HepG2 (cell line): Measurements from ENCODE around the gene PLEKHG5. TPM values are rescaled to one million over a fixed set of nuclear protein-coding genes. Genes with fewer than 3 reads are reported as not detected.

Source experiments
- ATAC-seq: fragments of 200-7000 bp; cut with Tn5 transposase; 3 replicates; pipeline ENCODE4 v1.9.1; 2020; ENCODE audit warnings: mild to moderate bottlenecking, moderate library complexity
- BruUV-seq: library from RNA; stranded (reverse); fragments of 400-500 nt; replicated peaks from 2 replicates; lab custom pipeline; 2021; lab: Mats Ljungman, UMichigan
- CTCF ChIA-PET: fragments of 300-600 bp; formaldehyde crosslinking; extraction: SDS; loops from one replicate; lab custom pipeline; 2021; ENCODE audit warnings: low total read pairs, inconsistent platforms, low intra/inter-chr PET ratio; lab: Yijun Ruan, JAX
- POLR2A ChIA-PET: fragments of 350-600 bp; sonication (Branson Sonifier 250); formaldehyde crosslinking; loops from one replicate; lab custom pipeline; 2020; ENCODE audit warnings: antibody characterized with exemption, inconsistent platforms; lab: Yijun Ruan, JAX
- DNase-seq: peaks from one replicate; pipeline ENCODE4 v3.0.0-alpha.2; 2015; ENCODE audit warnings: low spot score
- FAIRE-seq: peaks from 3 replicates; lab custom pipeline; 2011; peaks lifted over from hg19 to GRCh38; lab: Jason Lieb, UNC
- H2AFZ ChIP-seq: one replicate; pipeline ENCODE4 v1.6.1; 2011; ENCODE audit warnings: low read length, inconsistent platforms
- H3K27ac ChIP-seq: fragments of 300-600 bp; 3 replicates; pipeline ENCODE4 v1.8.0; 2011; ENCODE audit warnings: mixed run types, mild to moderate bottlenecking, mixed read lengths, low read length, inconsistent platforms; ENCODE audit not compliant: insufficient read depth; ENCODE audit errors: extremely low read length
- H3K27me3 ChIP-seq, 2 experiments: fragments of 200-600 bp in 1 of 2; 2 replicates in 1 of 2; 3 replicates in 1 of 2; pipeline versions ENCODE4 v1.6.0 to v1.8.0; 2011; ENCODE audit warnings: low read length in 2 of 2, mild to moderate bottlenecking in 2 of 2, moderate library complexity in 2 of 2, inconsistent platforms in 1 of 2; ENCODE audit not compliant: insufficient read depth in 2 of 2, control insufficient read depth in 1 of 2
- H3K36me3 ChIP-seq, 2 experiments: fragments of 200-600 bp in 1 of 2; replicated peaks in 1 of 2; 2 replicates in 1 of 2; 3 replicates in 1 of 2; pipeline versions ENCODE4 v1.5.1 to v1.8.0; 2011; ENCODE audit warnings: low read length in 2 of 2, inconsistent platforms in 1 of 2; ENCODE audit not compliant: insufficient read depth in 2 of 2, control insufficient read depth in 1 of 2
- H3K4me1 ChIP-seq: 2 replicates; pipeline ENCODE4 v1.5.1; 2012; ENCODE audit warnings: low read length, inconsistent platforms; ENCODE audit not compliant: insufficient read depth
- H3K4me2 ChIP-seq: 2 replicates; pipeline ENCODE4 v1.6.0; 2011; ENCODE audit warnings: low read depth, low read length, inconsistent platforms
- H3K4me3 ChIP-seq, 3 experiments: fragments of 200-600 bp in 1 of 3; sonication (generic), shearing (Covaris generic) in 1 of 3; replicated peaks in 1 of 3; 2 replicates each; pipeline ENCODE4 v1.5.1; 2011 to 2016; ENCODE audit warnings: low read length in 3 of 3, inconsistent platforms in 2 of 3, low read depth in 2 of 3, mild to moderate bottlenecking in 2 of 3, control low read depth in 1 of 3, mixed read lengths in 1 of 3; ENCODE audit not compliant: insufficient read depth in 1 of 3
- H3K79me2 ChIP-seq: one replicate; pipeline ENCODE4 v1.6.1; 2011; ENCODE audit warnings: low read length, inconsistent platforms; ENCODE audit not compliant: insufficient read depth
- H3K9ac ChIP-seq: 2 replicates; pipeline ENCODE4 v1.6.0; 2011; ENCODE audit warnings: mild to moderate bottlenecking, low read depth, low read length, inconsistent platforms; ENCODE audit not compliant: insufficient read depth
- H3K9me3 ChIP-seq: 2 replicates; pipeline ENCODE4 v1.5.1; 2012; ENCODE audit warnings: mild to moderate bottlenecking, low read length
- H4K20me1 ChIP-seq: 2 replicates; pipeline ENCODE4 v1.6.0; 2011; ENCODE audit warnings: inconsistent platforms, mild to moderate bottlenecking, low read length, moderate library complexity; ENCODE audit not compliant: insufficient read depth
- CAMTA2 ChIP-seq: sonication (generic); formaldehyde crosslinking; IDR thresholded peaks from 2 replicates; pipeline ENCODE4 v1.4.0; 2020; ENCODE audit warnings: mild to moderate bottlenecking, missing genetic modification reagents, borderline replicate concordance
- CENPX ChIP-seq: sonication (generic); formaldehyde crosslinking; IDR thresholded peaks from 2 replicates; pipeline ENCODE4 v1.9.0; 2021; ENCODE audit warnings: mild to moderate bottlenecking, missing genetic modification reagents, moderate library complexity
- NFIB ChIP-seq: sonication (generic); formaldehyde crosslinking; IDR thresholded peaks from 2 replicates; pipeline ENCODE4 v1.9.0; 2021; ENCODE audit warnings: missing genetic modification reagents, mild to moderate bottlenecking, borderline replicate concordance
- NONO ChIP-seq, 2 experiments: fragments of 450-650 bp in 1 of 2; sonication (generic) in 1 of 2; formaldehyde crosslinking in 1 of 2; IDR thresholded peaks in 1 of 2; conservative IDR thresholded peaks in 1 of 2; 2 replicates each; pipeline versions ENCODE4 v1.6.1 to v1.8.0; 2017 to 2022; ENCODE audit warnings: mild to moderate bottlenecking in 1 of 2, missing genetic modification reagents in 1 of 2, moderate library complexity in 1 of 2
- NR2F6 ChIP-seq, 2 experiments: IDR thresholded peaks; 2 replicates each; pipeline ENCODE4 v1.6.1; 2016; ENCODE audit warnings: antibody characterized with exemption in 1 of 2, mild to moderate bottlenecking in 1 of 2
- SMAD3 ChIP-seq: sonication (generic); formaldehyde crosslinking; IDR thresholded peaks from 2 replicates; pipeline ENCODE4 v1.4.0; 2020; ENCODE audit warnings: missing genetic modification reagents
- TBL1XR1 ChIP-seq: fragments of 150-350 bp; IDR thresholded peaks from 2 replicates; pipeline ENCODE4 v1.6.1; 2014; ENCODE audit warnings: borderline replicate concordance, low read length; ENCODE audit not compliant: partially characterized antibody
- ZNF530 ChIP-seq: sonication (generic); formaldehyde crosslinking; IDR thresholded peaks from 2 replicates; pipeline ENCODE4 v1.5.0; 2020; ENCODE audit warnings: low read depth, mild to moderate bottlenecking, missing genetic modification reagents
- ZNF816 ChIP-seq: sonication (generic); formaldehyde crosslinking; IDR thresholded peaks from 2 replicates; pipeline ENCODE4 v1.8.0; 2022; ENCODE audit warnings: missing genetic modification reagents, mild to moderate bottlenecking, borderline replicate concordance
- ZNF883 ChIP-seq: sonication (generic); formaldehyde crosslinking; IDR thresholded peaks from 2 replicates; pipeline ENCODE4 v1.5.1; 2020; ENCODE audit warnings: mild to moderate bottlenecking, missing genetic modification reagents; ENCODE audit errors: not compliant biosample characterization
- WGBS: methylation state at CpG from one replicate; pipeline ENCODE4 v1.1.6; 2017; ENCODE audit warnings: low lambda C conversion rate; 5-methylcytosine and 5-hydroxymethylcytosine counted together
- in situ Hi-C: cut with HindIII; loops from 2 replicates; pipeline ENCODE4 v1.10.0; 2017; ENCODE audit warnings: low pct_unique_long_range_greater_than_20kb; ENCODE audit not compliant: extremely low pct_ligation_motif_present
- intact Hi-C: fragments of 100-400 bp; cut with micrococcal nuclease; formaldehyde crosslinking; loops from one replicate; pipeline ENCODE4 v1.10.0; 2022; ENCODE audit not compliant: unreplicated experiment
- polyA plus RNA-seq, 8 experiments: library from polyadenylated mRNA; depleted of rRNA in 3 of 8; stranded (reverse) in 7 of 8; unstranded in 1 of 8; fragments of >200 nt; fragmentation: Illumina TruSeq in 4 of 8; extraction: Trizol in 4 of 8; gene quantifications; 2 replicates each; pipeline versions ENCODE4 v1.2.1 to v1.2.3, GENCODE V29; 2011 to 2016; ENCODE audit warnings: low read depth in 4 of 8, missing spikeins in 1 of 8, mixed read lengths in 1 of 8; ENCODE audit not compliant: insufficient read depth in 1 of 8
- total RNA-seq, 5 experiments: library from RNA; depleted of rRNA; stranded (reverse); fragments of >200 nt; fragmentation: Illumina TruSeq; extraction: Trizol; gene quantifications; 2 replicates each; pipeline ENCODE4 v1.2.3, GENCODE V29; 2016; ENCODE audit warnings: low read depth in 1 of 5
- TF ChIP-seq, protein P1 (sequence below): sonication (generic); formaldehyde crosslinking; IDR thresholded peaks from 2 replicates; pipeline ENCODE4 v1.4.0; 2020; ENCODE audit warnings: missing genetic modification reagents
- TF ChIP-seq, protein P2 (sequence below): sonication (generic); formaldehyde crosslinking; IDR thresholded peaks from 2 replicates; pipeline ENCODE4 v1.4.0; 2020; ENCODE audit warnings: missing genetic modification reagents, borderline replicate concordance
- TF ChIP-seq, protein P3 (sequence below): sonication (generic); formaldehyde crosslinking; IDR thresholded peaks from 2 replicates; pipeline ENCODE4 v1.8.1; 2022; ENCODE audit warnings: low read depth, mild to moderate bottlenecking, missing genetic modification reagents

PLEKHG5 gene
- total and polyA plus RNA-seq, 2 of the 13 experiments (the other 11 are each of a cell fraction or from before 2014, with no cell fraction given) = 1.9 to 3.5 TPM

GRCh38 chr1:6489383-6489765 is 2.1 kb downstream of the PLEKHG5 start:
- 35% methylated on average over 4 of the region's 9 CpGs for WGBS
- no peaks in the 10 kb centered on the region for H3K9me3 ChIP-seq
- no TSS peak for BruUV-seq
- H3K27ac ChIP-seq = no peak overlapping the region
- no peak for DNase-seq
- H3K9ac ChIP-seq = peak overlapping the region; percentile 30; the same call in 1 of the 2 replicates
- no peak overlapping the region for H2AFZ ChIP-seq
- peak overlapping the region; percentile 97 for H3K4me2 ChIP-seq
- ATAC-seq = no peak
- in situ Hi-C loops (loop anchor here (25.0 kb wide), 1 partner anchor 723 kb away; no protein-coding TSS in a partner anchor), intact Hi-C loops (loop anchor here (5.0 kb wide), 1 partner anchor 158 kb away; no protein-coding TSS in a partner anchor)
- FAIRE-seq = no peak
- CTCF ChIA-PET = no interaction called here
- peak overlapping the region; percentile 88 to 99 (median 89); a peak in 5 of 6 replicates for H3K4me3 ChIP-seq
- H4K20me1 ChIP-seq = no peaks in the 10 kb centered on the region
- POLR2A ChIA-PET = interaction anchor here (1.0 to 2.9 kb wide), 3 partner anchors 11 to 42 kb away, joined by 4 to 13 read pairs (median 8); no protein-coding TSS in a partner anchor
- H3K4me1 ChIP-seq = peaks cover 52% of the 10 kb centered on the region
- H3K79me2 ChIP-seq = no peaks in the 10 kb centered on the region
- H3K27me3 ChIP-seq = peaks cover 0 to 3% of the 10 kb centered on the region in 2 experiments; a peak in 1 of 5 replicates
- no peaks in the 10 kb centered on the region for H3K36me3 ChIP-seq
- TF ChIP-seq, protein P1, sequence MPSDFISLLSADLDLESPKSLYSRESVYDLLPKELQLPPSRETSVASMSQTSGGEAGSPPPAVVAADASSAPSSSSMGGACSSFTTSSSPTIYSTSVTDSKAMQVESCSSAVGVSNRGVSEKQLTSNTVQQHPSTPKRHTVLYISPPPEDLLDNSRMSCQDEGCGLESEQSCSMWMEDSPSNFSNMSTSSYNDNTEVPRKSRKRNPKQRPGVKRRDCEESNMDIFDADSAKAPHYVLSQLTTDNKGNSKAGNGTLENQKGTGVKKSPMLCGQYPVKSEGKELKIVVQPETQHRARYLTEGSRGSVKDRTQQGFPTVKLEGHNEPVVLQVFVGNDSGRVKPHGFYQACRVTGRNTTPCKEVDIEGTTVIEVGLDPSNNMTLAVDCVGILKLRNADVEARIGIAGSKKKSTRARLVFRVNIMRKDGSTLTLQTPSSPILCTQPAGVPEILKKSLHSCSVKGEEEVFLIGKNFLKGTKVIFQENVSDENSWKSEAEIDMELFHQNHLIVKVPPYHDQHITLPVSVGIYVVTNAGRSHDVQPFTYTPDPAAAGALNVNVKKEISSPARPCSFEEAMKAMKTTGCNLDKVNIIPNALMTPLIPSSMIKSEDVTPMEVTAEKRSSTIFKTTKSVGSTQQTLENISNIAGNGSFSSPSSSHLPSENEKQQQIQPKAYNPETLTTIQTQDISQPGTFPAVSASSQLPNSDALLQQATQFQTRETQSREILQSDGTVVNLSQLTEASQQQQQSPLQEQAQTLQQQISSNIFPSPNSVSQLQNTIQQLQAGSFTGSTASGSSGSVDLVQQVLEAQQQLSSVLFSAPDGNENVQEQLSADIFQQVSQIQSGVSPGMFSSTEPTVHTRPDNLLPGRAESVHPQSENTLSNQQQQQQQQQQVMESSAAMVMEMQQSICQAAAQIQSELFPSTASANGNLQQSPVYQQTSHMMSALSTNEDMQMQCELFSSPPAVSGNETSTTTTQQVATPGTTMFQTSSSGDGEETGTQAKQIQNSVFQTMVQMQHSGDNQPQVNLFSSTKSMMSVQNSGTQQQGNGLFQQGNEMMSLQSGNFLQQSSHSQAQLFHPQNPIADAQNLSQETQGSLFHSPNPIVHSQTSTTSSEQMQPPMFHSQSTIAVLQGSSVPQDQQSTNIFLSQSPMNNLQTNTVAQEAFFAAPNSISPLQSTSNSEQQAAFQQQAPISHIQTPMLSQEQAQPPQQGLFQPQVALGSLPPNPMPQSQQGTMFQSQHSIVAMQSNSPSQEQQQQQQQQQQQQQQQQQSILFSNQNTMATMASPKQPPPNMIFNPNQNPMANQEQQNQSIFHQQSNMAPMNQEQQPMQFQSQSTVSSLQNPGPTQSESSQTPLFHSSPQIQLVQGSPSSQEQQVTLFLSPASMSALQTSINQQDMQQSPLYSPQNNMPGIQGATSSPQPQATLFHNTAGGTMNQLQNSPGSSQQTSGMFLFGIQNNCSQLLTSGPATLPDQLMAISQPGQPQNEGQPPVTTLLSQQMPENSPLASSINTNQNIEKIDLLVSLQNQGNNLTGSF = no peak
- TF ChIP-seq TBL1XR1 = no peak
- no peak for TF ChIP-seq NONO (IDR thresholded peaks at IDR 0.05)
- TF ChIP-seq NONO (CRISPR knock-in tag; conservative IDR thresholded peaks at IDR 0.05) = no peak
- TF ChIP-seq CENPX (CRISPR knock-in tag) = no peak
- no peak for TF ChIP-seq ZNF883
- TF ChIP-seq NFIB (CRISPR knock-in tag) = no peak
- TF ChIP-seq CAMTA2 (CRISPR knock-in tag) = no peak
- no peak for TF ChIP-seq SMAD3 (CRISPR knock-in tag)
- TF ChIP-seq ZNF816 (CRISPR knock-in tag) = no peak
- no peak for TF ChIP-seq ZNF530 (CRISPR knock-in tag)
- TF ChIP-seq, protein P2, sequence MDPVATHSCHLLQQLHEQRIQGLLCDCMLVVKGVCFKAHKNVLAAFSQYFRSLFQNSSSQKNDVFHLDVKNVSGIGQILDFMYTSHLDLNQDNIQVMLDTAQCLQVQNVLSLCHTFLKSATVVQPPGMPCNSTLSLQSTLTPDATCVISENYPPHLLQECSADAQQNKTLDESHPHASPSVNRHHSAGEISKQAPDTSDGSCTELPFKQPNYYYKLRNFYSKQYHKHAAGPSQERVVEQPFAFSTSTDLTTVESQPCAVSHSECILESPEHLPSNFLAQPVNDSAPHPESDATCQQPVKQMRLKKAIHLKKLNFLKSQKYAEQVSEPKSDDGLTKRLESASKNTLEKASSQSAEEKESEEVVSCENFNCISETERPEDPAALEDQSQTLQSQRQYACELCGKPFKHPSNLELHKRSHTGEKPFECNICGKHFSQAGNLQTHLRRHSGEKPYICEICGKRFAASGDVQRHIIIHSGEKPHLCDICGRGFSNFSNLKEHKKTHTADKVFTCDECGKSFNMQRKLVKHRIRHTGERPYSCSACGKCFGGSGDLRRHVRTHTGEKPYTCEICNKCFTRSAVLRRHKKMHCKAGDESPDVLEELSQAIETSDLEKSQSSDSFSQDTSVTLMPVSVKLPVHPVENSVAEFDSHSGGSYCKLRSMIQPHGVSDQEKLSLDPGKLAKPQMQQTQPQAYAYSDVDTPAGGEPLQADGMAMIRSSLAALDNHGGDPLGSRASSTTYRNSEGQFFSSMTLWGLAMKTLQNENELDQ (CRISPR knock-in tag) = no peak
- TF ChIP-seq, protein P3, sequence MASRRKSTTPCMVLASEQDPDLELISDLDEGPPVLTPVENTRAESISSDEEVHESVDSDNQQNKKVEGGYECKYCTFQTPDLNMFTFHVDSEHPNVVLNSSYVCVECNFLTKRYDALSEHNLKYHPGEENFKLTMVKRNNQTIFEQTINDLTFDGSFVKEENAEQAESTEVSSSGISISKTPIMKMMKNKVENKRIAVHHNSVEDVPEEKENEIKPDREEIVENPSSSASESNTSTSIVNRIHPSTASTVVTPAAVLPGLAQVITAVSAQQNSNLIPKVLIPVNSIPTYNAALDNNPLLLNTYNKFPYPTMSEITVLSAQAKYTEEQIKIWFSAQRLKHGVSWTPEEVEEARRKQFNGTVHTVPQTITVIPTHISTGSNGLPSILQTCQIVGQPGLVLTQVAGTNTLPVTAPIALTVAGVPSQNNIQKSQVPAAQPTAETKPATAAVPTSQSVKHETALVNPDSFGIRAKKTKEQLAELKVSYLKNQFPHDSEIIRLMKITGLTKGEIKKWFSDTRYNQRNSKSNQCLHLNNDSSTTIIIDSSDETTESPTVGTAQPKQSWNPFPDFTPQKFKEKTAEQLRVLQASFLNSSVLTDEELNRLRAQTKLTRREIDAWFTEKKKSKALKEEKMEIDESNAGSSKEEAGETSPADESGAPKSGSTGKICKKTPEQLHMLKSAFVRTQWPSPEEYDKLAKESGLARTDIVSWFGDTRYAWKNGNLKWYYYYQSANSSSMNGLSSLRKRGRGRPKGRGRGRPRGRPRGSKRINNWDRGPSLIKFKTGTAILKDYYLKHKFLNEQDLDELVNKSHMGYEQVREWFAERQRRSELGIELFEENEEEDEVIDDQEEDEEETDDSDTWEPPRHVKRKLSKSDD (CRISPR knock-in tag) = no peak
- TF ChIP-seq NR2F6 (IDR thresholded peaks at IDR 0.05) = no peak
- no peak for TF ChIP-seq NR2F6 (CRISPR knock-in tag; IDR thresholded peaks at IDR 0.05)
